ENCODE results near the gene SORCS1.

GRCh38 chr10:106874604-106874889 lies 290.0 kb downstream of the SORCS1 start:
- TF ChIP-seq, protein P1, sequence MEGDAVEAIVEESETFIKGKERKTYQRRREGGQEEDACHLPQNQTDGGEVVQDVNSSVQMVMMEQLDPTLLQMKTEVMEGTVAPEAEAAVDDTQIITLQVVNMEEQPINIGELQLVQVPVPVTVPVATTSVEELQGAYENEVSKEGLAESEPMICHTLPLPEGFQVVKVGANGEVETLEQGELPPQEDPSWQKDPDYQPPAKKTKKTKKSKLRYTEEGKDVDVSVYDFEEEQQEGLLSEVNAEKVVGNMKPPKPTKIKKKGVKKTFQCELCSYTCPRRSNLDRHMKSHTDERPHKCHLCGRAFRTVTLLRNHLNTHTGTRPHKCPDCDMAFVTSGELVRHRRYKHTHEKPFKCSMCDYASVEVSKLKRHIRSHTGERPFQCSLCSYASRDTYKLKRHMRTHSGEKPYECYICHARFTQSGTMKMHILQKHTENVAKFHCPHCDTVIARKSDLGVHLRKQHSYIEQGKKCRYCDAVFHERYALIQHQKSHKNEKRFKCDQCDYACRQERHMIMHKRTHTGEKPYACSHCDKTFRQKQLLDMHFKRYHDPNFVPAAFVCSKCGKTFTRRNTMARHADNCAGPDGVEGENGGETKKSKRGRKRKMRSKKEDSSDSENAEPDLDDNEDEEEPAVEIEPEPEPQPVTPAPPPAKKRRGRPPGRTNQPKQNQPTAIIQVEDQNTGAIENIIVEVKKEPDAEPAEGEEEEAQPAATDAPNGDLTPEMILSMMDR (IDR thresholded peaks at IDR 0.05) = no peak
- TF ChIP-seq ZFX (IDR thresholded peaks at IDR 0.05; ENCODE audit: borderline replicate concordance) = no peak
